Smooth muscle cell (in vitro differentiated cells): ENCODE results near the gene DAPK2. TPM values are rescaled to one million over a fixed set of nuclear protein-coding genes. Genes with fewer than 3 reads are reported as not detected.

Source experiments
- DNase-seq: peaks from one replicate; lab custom pipeline; 2025; ENCODE audit not compliant: unreplicated experiment; lab: John Stamatoyannopoulos, UW
- H2AFZ ChIP-seq: fragments of 200-600 bp; sonication (generic); 2 replicates; pipeline ENCODE4 v1.6.0; 2016; ENCODE audit warnings: antibody characterized with exemption, low read depth, mild to moderate bottlenecking
- H3F3A ChIP-seq: fragments of 200-600 bp; sonication (generic); 2 replicates; pipeline ENCODE4 v1.6.0; 2017; ENCODE audit warnings: antibody characterized with exemption, low read depth
- H3K27ac ChIP-seq: fragments of 200-600 bp; sonication (generic); 2 replicates; pipeline ENCODE4 v1.5.1; 2016; ENCODE audit warnings: low read depth, mild to moderate bottlenecking
- H3K27me3 ChIP-seq: fragments of 200-600 bp; sonication (generic); 2 replicates; pipeline ENCODE4 v1.6.1; 2016; ENCODE audit warnings: low read depth, mild to moderate bottlenecking
- H3K36me3 ChIP-seq: fragments of 200-600 bp; sonication (generic); 2 replicates; pipeline ENCODE4 v1.5.1; 2016; ENCODE audit warnings: low read depth
- H3K4me1 ChIP-seq: fragments of 200-600 bp; sonication (generic); 2 replicates; pipeline ENCODE4 v1.5.1; 2016; ENCODE audit warnings: low read depth
- H3K4me2 ChIP-seq: fragments of 200-600 bp; sonication (generic); 2 replicates; pipeline ENCODE4 v1.6.0; 2016; ENCODE audit warnings: mild to moderate bottlenecking
- H3K4me3 ChIP-seq: fragments of 200-600 bp; sonication (generic); 2 replicates; pipeline ENCODE4 v1.5.1; 2016; ENCODE audit warnings: mild to moderate bottlenecking
- H3K79me2 ChIP-seq: fragments of 200-600 bp; sonication (generic); 2 replicates; pipeline ENCODE4 v1.6.0; 2016; ENCODE audit warnings: low read depth, mild to moderate bottlenecking
- H3K9ac ChIP-seq: fragments of 200-600 bp; sonication (generic); 2 replicates; pipeline ENCODE4 v1.6.0; 2016; ENCODE audit warnings: low read depth
- H3K9me3 ChIP-seq: fragments of 200-600 bp; sonication (generic); replicated peaks from 2 replicates; pipeline ENCODE4 v1.5.1; 2016; ENCODE audit warnings: low read depth
- H4K20me1 ChIP-seq: fragments of 200-600 bp; sonication (generic); 2 replicates; pipeline ENCODE4 v1.6.0; 2016; ENCODE audit warnings: low read depth
- CTCF ChIP-seq: fragments of 200-600 bp; sonication (generic); IDR thresholded peaks from 2 replicates; pipeline ENCODE4 v1.5.1; 2017; ENCODE audit warnings: borderline replicate concordance, mild to moderate bottlenecking, antibody characterized with exemption; ENCODE audit not compliant: insufficient read depth, poor library complexity, severe bottlenecking
- WGBS: methylation state at CpG from one replicate; pipeline ENCODE4 v1.1.7; 2016; ENCODE audit warnings: low lambda C conversion rate; 5-methylcytosine and 5-hydroxymethylcytosine counted together
- polyA plus RNA-seq: library from polyadenylated mRNA; unstranded; fragments of >200 nt; fragmentation: Nextera tagmentation; extraction: Ambion mirVana; gene quantifications from 2 replicates; pipeline ENCODE4 v1.2.1, GENCODE V29; 2016
- total RNA-seq: library from RNA; depleted of rRNA; stranded (reverse); fragments of >200 nt; gene quantifications from 2 replicates; pipeline ENCODE4 v1.2.3, GENCODE V29; 2014

DAPK2 gene
- total and polyA plus RNA-seq, 2 experiments from 2014 or later = not detected

- H3K27me3 ChIP-seq = no peaks in the 10 kb centered on the region
- H3K36me3 ChIP-seq = no peaks in the 10 kb centered on the region
- H3K9me3 ChIP-seq = no peaks in the 10 kb centered on the region
- 80% methylated on average over 8 of the region's 8 CpGs for WGBS
- H2AFZ ChIP-seq = no peak overlapping the region
- no peak for DNase-seq
- no peaks in the 10 kb centered on the region for H3K79me2 ChIP-seq
- no peaks in the 10 kb centered on the region for H3F3A ChIP-seq
- H3K4me2 ChIP-seq = no peak overlapping the region
- H4K20me1 ChIP-seq = no peaks in the 10 kb centered on the region
- no peaks in the 10 kb centered on the region for H3K4me1 ChIP-seq
- H3K9ac ChIP-seq = no peak overlapping the region
- H3K4me3 ChIP-seq = no peak overlapping the region
- no peak overlapping the region for H3K27ac ChIP-seq
- TF ChIP-seq CTCF = no peak
Measured at GRCh38 chr15:63998489-63998888, 47.8 kb downstream of the DAPK2 start.

GRCh38 chr15:63997715-63998442 is 48.4 kb downstream of the DAPK2 start:
- no peak overlapping the region for H3K27ac ChIP-seq
- no peaks in the 10 kb centered on the region for H3K79me2 ChIP-seq
- no peak overlapping the region for H3K4me3 ChIP-seq
- no peaks in the 10 kb centered on the region for H3K9me3 ChIP-seq
- TF ChIP-seq CTCF = no peak
- H2AFZ ChIP-seq = no peak overlapping the region
- no peaks in the 10 kb centered on the region for H4K20me1 ChIP-seq
- H3K9ac ChIP-seq = no peak overlapping the region
- H3F3A ChIP-seq = no peaks in the 10 kb centered on the region
- H3K27me3 ChIP-seq = no peaks in the 10 kb centered on the region
- H3K36me3 ChIP-seq = no peaks in the 10 kb centered on the region
- H3K4me1 ChIP-seq = no peaks in the 10 kb centered on the region
- no peak for DNase-seq
- 88% methylated on average over 4 of the region's 4 CpGs for WGBS
- no peak overlapping the region for H3K4me2 ChIP-seq

- no peaks in the 10 kb centered on the region for H3K27me3 ChIP-seq
- H3K36me3 ChIP-seq = no peaks in the 10 kb centered on the region
- no peaks in the 10 kb centered on the region for H3K4me1 ChIP-seq
- no peak overlapping the region for H2AFZ ChIP-seq
- no peaks in the 10 kb centered on the region for H3K9me3 ChIP-seq
- H3K9ac ChIP-seq = no peak overlapping the region
- H3F3A ChIP-seq = no peaks in the 10 kb centered on the region
- no peak for DNase-seq
- no peak overlapping the region for H3K27ac ChIP-seq
- 88% methylated on average over 4 of the region's 4 CpGs for WGBS
- H4K20me1 ChIP-seq = no peaks in the 10 kb centered on the region
- no peak overlapping the region for H3K4me2 ChIP-seq
- no peak overlapping the region for H3K4me3 ChIP-seq
- no peak for TF ChIP-seq CTCF
- H3K79me2 ChIP-seq = no peaks in the 10 kb centered on the region
Measured at GRCh38 chr15:63996794-63997357, 49.4 kb downstream of the DAPK2 start.

- DNase-seq = no peak
Measured at GRCh38 chr15:63995789-63996188, 50.5 kb downstream of the DAPK2 start.

More at GRCh38 chr15:63995789-63996188, 50.5 kb downstream of the DAPK2 start:
- no peak overlapping the region for H3K4me3 ChIP-seq
- H3K79me2 ChIP-seq = no peaks in the 10 kb centered on the region
- H3K27ac ChIP-seq = no peak overlapping the region
- no peak overlapping the region for H2AFZ ChIP-seq
- no peaks in the 10 kb centered on the region for H4K20me1 ChIP-seq
- no peaks in the 10 kb centered on the region for H3K9me3 ChIP-seq
- 100% methylated on average over 1 of the region's 1 CpG for WGBS
- no peaks in the 10 kb centered on the region for H3K36me3 ChIP-seq
- H3F3A ChIP-seq = no peaks in the 10 kb centered on the region
- H3K9ac ChIP-seq = no peak overlapping the region
- no peak overlapping the region for H3K4me2 ChIP-seq
- H3K27me3 ChIP-seq = no peaks in the 10 kb centered on the region
- no peak for TF ChIP-seq CTCF
- H3K4me1 ChIP-seq = no peaks in the 10 kb centered on the region
